Measurements from ENCODE around the gene DAZAP1.

DAZAP1 gene

GRCh38 chr19:1377176-1377964, 30.0 kb upstream of the DAZAP1 start:
- DNase-seq (ENCODE audit: low read depth in 2 of 2, low spot score in 1 of 2): no peak

- no peak for DNase-seq (ENCODE audit: low read depth in 2 of 2, low spot score in 1 of 2)
Measured at GRCh38 chr19:1377965-1378785, 29.2 kb upstream of the DAZAP1 start.

- no peak for DNase-seq (ENCODE audit: low read depth in 2 of 2, low spot score in 1 of 2)
Measured at GRCh38 chr19:1379126-1379905, 28.1 kb upstream of the DAZAP1 start.

GRCh38 chr19:1379961-1380489, 27.4 kb upstream of the DAZAP1 start:
- no peak for DNase-seq (ENCODE audit: low read depth in 2 of 2, low spot score in 1 of 2)

- DNase-seq (ENCODE audit: low read depth in 2 of 2, low spot score in 1 of 2): no peak
Measured at GRCh38 chr19:1382250-1382649, 25.1 kb upstream of the DAZAP1 start.

GRCh38 chr19:1383017-1383311, 24.4 kb upstream of the DAZAP1 start:
- DNase-seq (ENCODE audit: low read depth in 2 of 2, low spot score in 1 of 2): no peak

GRCh38 chr19:1383312-1384084, 23.9 kb upstream of the DAZAP1 start, which contains the start of gene NDUFS7:
Gene NDUFS7 (plus strand): TSS chr19:1383907. CDS start chr19:1383927, 20 bp downstream.
- peak; percentile 81 to 94 for DNase-seq (ENCODE audit: low read depth in 2 of 2, low spot score in 1 of 2)

- DNase-seq (ENCODE audit: low read depth in 2 of 2, low spot score in 1 of 2): no peak
Measured at GRCh38 chr19:1384085-1384462, 23.3 kb upstream of the DAZAP1 start.

- DNase-seq (ENCODE audit: low read depth in 2 of 2, low spot score in 1 of 2): no peak
Measured at GRCh38 chr19:1384478-1385110, 22.8 kb upstream of the DAZAP1 start.

GRCh38 chr19:1385816-1386215, 21.6 kb upstream of the DAZAP1 start:
- DNase-seq (ENCODE audit: low read depth in 2 of 2, low spot score in 1 of 2): no peak

- no peak for DNase-seq (ENCODE audit: low read depth in 2 of 2, low spot score in 1 of 2)
Measured at GRCh38 chr19:1386945-1387683, 20.3 kb upstream of the DAZAP1 start.

- no peak for DNase-seq (ENCODE audit: low read depth in 2 of 2, low spot score in 1 of 2)
Measured at GRCh38 chr19:1387684-1388636, 19.4 kb upstream of the DAZAP1 start.

GRCh38 chr19:1388637-1389026, 18.8 kb upstream of the DAZAP1 start:
- DNase-seq (ENCODE audit: low read depth in 2 of 2, low spot score in 1 of 2): no peak

GRCh38 chr19:1389033-1389940, 18.1 kb upstream of the DAZAP1 start:
- no peak for DNase-seq (ENCODE audit: low read depth in 2 of 2, low spot score in 1 of 2)

- DNase-seq (ENCODE audit: low read depth in 2 of 2, low spot score in 1 of 2): no peak
Measured at GRCh38 chr19:1390890-1391423, 16.4 kb upstream of the DAZAP1 start.

- DNase-seq (ENCODE audit: low read depth in 2 of 2, low spot score in 1 of 2): no peak
Measured at GRCh38 chr19:1392407-1392806, 15.0 kb upstream of the DAZAP1 start.

GRCh38 chr19:1392939-1393530, 14.4 kb upstream of the DAZAP1 start:
- no peak for DNase-seq (ENCODE audit: low read depth in 2 of 2, low spot score in 1 of 2)
